Measurements from ENCODE around the gene FEM1C. TPM values are rescaled to one million over a fixed set of nuclear protein-coding genes. Genes with fewer than 3 reads are reported as not detected.

Gene FEM1C
- total and polyA plus RNA-seq, 10 of the 15 experiments (the other 5 are each of a cell fraction or from before 2014, with no cell fraction given), result 1.9 to 15.6 (median 8.0) TPM

DNA sequence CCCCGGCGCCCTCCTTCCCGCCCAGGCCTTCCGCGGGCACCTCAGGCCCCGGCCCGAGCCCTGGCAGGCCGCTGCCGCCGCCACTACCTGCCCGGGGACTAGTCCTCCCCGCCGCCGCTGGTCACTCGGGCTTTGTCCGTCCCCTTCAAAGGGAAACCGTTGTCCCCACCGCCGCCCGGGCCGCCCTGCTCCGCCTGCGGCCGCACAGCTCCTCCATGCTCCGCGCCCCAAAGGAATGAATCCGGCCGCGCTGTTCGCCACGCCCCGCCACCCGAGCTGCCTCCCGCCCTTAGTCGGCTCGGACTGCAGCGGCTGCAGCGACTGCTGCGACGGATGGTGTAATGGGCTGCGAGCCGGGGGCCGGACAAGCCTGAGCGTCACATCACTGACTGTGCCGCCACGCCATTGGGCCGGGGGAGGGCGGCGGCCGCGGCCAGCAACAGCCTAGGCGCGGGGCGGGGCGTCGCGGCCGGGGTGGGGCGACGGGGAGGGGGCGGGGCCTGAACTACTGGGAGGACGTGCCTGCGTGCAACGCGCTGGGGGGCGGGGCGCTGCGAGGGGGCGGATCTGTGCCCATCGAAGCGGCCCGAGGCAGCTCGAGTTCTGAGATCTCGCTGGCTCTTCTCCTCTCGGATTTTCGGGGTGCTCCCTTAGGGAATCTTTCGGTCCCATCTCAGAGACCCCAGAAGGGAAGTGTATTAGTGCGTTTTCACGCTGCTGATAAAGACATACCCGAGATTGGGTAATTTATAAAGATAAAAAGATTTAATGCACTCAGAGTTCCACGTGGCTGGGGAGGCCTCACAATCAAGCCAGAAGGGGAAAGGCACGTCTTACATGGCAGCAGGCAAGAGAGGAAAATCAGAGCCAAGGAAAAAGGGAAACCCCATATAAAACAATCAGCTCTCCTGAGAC lies at the start of gene FEM1C (continued):
- TF ChIP-seq, protein P1, sequence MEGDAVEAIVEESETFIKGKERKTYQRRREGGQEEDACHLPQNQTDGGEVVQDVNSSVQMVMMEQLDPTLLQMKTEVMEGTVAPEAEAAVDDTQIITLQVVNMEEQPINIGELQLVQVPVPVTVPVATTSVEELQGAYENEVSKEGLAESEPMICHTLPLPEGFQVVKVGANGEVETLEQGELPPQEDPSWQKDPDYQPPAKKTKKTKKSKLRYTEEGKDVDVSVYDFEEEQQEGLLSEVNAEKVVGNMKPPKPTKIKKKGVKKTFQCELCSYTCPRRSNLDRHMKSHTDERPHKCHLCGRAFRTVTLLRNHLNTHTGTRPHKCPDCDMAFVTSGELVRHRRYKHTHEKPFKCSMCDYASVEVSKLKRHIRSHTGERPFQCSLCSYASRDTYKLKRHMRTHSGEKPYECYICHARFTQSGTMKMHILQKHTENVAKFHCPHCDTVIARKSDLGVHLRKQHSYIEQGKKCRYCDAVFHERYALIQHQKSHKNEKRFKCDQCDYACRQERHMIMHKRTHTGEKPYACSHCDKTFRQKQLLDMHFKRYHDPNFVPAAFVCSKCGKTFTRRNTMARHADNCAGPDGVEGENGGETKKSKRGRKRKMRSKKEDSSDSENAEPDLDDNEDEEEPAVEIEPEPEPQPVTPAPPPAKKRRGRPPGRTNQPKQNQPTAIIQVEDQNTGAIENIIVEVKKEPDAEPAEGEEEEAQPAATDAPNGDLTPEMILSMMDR (IDR thresholded peaks at IDR 0.05 in 2 of 3, conservative IDR thresholded peaks at IDR 0.05 in 1 of 3; ENCODE audit: control insufficient read depth in 2 of 3, extremely low read depth in 1 of 3, insufficient read depth in 1 of 3, low read depth in 3 of 3, low read length in 3 of 3), result no peak
- TF ChIP-seq MLLT1 (IDR thresholded peaks at IDR 0.05) (peak; percentile 74), RELA (IDR thresholded peaks at IDR 0.05; ENCODE audit: borderline replicate concordance, partially characterized antibody) (no peak), SUZ12 (IDR thresholded peaks at IDR 0.05; ENCODE audit: unreplicated experiment) (no peak), IKZF1 (conservative IDR thresholded peaks at IDR 0.05) (peak; percentile 68), ELK1 (IDR thresholded peaks at IDR 0.05; ENCODE audit: low read depth, low read length) (no peak), BMI1 (IDR thresholded peaks at IDR 0.05; ENCODE audit: borderline replicate concordance) (no peak), E2F8 (IDR thresholded peaks at IDR 0.05; ENCODE audit: low read depth, partially characterized antibody) (no peak), KLF5 (IDR thresholded peaks at IDR 0.05; ENCODE audit: partially characterized antibody) (peak; percentile 87), KDM1A (IDR thresholded peaks at IDR 0.05; ENCODE audit: borderline replicate concordance) (no peak), NBN (IDR thresholded peaks at IDR 0.05) (peak; percentile 39; the same call in 1 of the 2 replicates), MYB (IDR thresholded peaks at IDR 0.05; ENCODE audit: borderline replicate concordance, low read depth, low read length) (no peak)
- TF ChIP-seq, protein P2, sequence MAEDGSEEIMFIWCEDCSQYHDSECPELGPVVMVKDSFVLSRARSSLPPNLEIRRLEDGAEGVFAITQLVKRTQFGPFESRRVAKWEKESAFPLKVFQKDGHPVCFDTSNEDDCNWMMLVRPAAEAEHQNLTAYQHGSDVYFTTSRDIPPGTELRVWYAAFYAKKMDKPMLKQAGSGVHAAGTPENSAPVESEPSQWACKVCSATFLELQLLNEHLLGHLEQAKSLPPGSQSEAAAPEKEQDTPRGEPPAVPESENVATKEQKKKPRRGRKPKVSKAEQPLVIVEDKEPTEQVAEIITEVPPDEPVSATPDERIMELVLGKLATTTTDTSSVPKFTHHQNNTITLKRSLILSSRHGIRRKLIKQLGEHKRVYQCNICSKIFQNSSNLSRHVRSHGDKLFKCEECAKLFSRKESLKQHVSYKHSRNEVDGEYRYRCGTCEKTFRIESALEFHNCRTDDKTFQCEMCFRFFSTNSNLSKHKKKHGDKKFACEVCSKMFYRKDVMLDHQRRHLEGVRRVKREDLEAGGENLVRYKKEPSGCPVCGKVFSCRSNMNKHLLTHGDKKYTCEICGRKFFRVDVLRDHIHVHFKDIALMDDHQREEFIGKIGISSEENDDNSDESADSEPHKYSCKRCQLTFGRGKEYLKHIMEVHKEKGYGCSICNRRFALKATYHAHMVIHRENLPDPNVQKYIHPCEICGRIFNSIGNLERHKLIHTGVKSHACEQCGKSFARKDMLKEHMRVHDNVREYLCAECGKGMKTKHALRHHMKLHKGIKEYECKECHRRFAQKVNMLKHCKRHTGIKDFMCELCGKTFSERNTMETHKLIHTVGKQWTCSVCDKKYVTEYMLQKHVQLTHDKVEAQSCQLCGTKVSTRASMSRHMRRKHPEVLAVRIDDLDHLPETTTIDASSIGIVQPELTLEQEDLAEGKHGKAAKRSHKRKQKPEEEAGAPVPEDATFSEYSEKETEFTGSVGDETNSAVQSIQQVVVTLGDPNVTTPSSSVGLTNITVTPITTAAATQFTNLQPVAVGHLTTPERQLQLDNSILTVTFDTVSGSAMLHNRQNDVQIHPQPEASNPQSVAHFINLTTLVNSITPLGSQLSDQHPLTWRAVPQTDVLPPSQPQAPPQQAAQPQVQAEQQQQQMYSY (CRISPR knock-in tag; IDR thresholded peaks at IDR 0.05), result no peak
- TF ChIP-seq, protein P3, sequence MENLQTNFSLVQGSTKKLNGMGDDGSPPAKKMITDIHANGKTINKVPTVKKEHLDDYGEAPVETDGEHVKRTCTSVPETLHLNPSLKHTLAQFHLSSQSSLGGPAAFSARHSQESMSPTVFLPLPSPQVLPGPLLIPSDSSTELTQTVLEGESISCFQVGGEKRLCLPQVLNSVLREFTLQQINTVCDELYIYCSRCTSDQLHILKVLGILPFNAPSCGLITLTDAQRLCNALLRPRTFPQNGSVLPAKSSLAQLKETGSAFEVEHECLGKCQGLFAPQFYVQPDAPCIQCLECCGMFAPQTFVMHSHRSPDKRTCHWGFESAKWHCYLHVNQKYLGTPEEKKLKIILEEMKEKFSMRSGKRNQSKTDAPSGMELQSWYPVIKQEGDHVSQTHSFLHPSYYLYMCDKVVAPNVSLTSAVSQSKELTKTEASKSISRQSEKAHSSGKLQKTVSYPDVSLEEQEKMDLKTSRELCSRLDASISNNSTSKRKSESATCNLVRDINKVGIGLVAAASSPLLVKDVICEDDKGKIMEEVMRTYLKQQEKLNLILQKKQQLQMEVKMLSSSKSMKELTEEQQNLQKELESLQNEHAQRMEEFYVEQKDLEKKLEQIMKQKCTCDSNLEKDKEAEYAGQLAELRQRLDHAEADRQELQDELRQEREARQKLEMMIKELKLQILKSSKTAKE (IDR thresholded peaks at IDR 0.05; ENCODE audit: low read depth, poor library complexity, severe bottlenecking), result peak; percentile 79

All from GM12878 (cell line).